GM10248 (cell line): Measurements from ENCODE around the gene SRGAP3.

Source experiments
- CTCF ChIA-PET: fragments of 300-600 bp; sonication (Branson Sonifier 250); formaldehyde crosslinking; extraction: SDS; loops from one replicate; lab custom pipeline; 2021; ENCODE audit warnings: antibody characterized with exemption; lab: Yijun Ruan, JAX
- POLR2A ChIA-PET: fragments of 350-650 bp; sonication (Branson Sonifier 250); formaldehyde crosslinking; extraction: SDS; loops from one replicate; lab custom pipeline; 2020; ENCODE audit warnings: antibody characterized with exemption; lab: Yijun Ruan, JAX
- DNase-seq: peaks from one replicate; pipeline ENCODE4 v3.0.0; 2012; ENCODE audit errors: extremely low spot score
- TF ChIP-seq, protein P1 (sequence below): IDR thresholded peaks from 2 replicates; pipeline ENCODE4 v1.5.1; 2012; ENCODE audit warnings: mild to moderate bottlenecking, low read depth; ENCODE audit errors: extremely low read depth, missing control alignments, control extremely low read depth

Gene SRGAP3

DNA sequence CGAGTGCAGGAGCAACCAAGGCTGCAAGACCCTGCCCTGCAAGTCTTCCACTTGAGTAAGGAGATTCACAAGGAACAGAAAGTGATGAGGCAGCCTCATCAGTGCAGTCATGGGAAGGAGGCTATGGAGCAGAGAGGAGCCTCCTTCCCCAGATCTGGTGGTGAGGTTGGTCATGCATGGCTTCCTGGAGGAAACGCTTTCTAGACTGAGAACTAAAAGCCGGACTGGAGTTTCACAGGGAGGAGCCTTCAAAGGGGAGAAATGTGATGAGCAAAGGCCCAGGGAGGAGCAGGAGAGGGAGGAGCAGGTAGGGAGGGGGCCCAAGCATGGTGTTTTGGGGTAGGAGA is 139.9 kb downstream of the SRGAP3 start:
- no peak for DNase-seq
- CTCF ChIA-PET, result no interaction called here
- TF ChIP-seq, protein P1, sequence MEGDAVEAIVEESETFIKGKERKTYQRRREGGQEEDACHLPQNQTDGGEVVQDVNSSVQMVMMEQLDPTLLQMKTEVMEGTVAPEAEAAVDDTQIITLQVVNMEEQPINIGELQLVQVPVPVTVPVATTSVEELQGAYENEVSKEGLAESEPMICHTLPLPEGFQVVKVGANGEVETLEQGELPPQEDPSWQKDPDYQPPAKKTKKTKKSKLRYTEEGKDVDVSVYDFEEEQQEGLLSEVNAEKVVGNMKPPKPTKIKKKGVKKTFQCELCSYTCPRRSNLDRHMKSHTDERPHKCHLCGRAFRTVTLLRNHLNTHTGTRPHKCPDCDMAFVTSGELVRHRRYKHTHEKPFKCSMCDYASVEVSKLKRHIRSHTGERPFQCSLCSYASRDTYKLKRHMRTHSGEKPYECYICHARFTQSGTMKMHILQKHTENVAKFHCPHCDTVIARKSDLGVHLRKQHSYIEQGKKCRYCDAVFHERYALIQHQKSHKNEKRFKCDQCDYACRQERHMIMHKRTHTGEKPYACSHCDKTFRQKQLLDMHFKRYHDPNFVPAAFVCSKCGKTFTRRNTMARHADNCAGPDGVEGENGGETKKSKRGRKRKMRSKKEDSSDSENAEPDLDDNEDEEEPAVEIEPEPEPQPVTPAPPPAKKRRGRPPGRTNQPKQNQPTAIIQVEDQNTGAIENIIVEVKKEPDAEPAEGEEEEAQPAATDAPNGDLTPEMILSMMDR, result no peak
- POLR2A ChIA-PET, result no interaction called here

DNA sequence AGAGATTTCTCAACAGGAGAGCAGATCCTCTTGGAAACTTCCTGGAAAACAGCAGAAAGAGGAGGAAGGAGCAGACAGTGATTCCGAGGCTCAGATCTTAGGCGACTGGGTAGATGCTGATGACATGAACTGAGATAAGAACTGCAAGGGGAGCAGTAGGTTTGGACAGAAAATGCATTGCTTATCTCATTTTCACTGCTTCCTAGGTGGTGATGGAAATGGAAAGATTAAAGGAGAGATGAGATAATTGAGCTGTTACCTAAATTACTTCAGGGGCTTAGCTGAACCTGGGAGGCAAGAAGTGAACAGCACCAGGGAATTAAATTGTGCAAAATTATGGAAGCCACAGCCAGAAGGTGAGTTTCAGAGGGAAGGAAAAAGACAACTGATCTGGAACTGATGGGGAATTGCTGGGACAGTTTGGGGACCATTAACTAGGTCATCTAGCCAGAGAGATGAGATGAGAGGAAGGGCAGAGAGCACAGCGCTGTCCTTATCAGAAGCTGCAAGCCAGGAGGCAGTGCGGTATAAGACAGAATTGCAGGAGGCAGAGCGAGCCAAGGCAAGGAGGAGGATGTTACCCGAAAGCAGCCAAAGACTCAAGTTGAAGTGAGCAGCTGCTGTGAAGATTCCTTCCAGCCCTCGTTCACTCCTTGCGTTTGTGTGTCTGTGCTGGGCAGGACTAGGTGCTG is 140.4 kb downstream of the SRGAP3 start:
- TF ChIP-seq, protein P1, result no peak
- DNase-seq, result no peak
- CTCF ChIA-PET, result no interaction called here
- POLR2A ChIA-PET, result interaction anchor here (0.6 kb wide), 1 partner anchor 147 kb away, joined by 3 read pairs; no protein-coding TSS in a partner anchor

DNA sequence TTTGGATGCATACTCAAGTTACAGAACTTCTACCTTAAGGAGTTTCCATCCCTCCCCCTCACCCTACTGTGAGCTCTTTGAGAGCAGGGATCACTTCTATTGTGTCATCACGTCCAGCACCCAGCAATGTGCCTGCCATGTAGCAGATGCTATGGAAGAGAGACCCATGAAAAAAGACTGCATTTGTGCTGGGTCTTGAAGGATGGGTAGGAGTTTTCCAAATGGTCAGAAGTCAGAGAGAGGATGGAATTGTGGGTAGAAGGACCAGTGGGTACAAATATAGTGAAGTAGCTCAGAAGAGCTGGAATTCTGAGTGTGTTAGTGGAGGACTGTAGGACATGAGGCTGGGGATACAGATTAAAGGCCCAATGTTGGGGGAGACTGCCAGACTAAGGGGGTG is 141.7 kb downstream of the SRGAP3 start:
- no peak for DNase-seq
- TF ChIP-seq, protein P1, result no peak
- POLR2A ChIA-PET, result no interaction called here
- CTCF ChIA-PET, result interaction anchor here (1.3 kb wide), 1 partner anchor 8 kb away, joined by 3 read pairs; no protein-coding TSS in a partner anchor

DNA sequence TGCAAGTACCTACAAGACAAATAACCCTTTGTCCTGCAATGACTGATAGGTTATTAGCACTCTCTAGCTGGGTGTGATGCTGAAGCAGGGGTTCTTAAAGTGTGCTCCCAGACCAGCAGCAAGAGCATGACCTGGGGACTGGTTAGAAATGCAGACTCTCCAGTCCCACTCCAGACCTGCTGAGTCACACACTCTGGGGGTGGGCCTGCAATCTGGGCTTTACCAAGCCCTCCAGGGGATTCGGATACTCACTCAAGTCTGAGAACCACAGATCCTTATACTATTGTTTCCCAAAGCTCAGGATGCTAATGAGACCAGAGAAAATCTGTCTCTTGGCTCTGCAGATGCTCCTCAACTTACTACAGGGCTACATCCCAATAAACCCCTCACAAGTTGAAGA is 144.0 kb downstream of the SRGAP3 start:
- TF ChIP-seq, protein P1, result no peak
- ChIA-PET CTCF (interaction anchor here (1.0 kb wide), 2 partner anchors 8 to 17 kb away, joined by 3 read pairs; no protein-coding TSS in a partner anchor), POLR2A (no interaction called here)
- DNase-seq, result no peak

DNA sequence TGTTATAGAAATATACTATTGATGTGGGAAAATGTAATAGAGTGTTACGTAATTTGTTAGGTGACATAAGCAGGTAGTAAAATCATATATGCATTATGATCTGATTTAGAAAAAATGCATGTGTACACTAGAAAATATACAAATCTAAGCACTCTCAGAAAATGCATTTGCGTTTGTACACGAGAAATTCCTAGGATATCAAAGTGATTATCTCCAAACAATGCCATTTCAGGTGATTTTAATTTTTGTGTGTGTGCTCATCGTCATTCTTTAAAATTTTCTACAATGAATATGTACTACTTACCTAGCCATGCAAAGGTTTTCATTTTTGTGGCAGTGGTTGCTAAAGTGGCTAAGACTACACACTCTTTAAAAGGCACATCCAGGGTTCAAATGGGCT is 145.3 kb downstream of the SRGAP3 start:
- TF ChIP-seq, protein P1, result no peak
- CTCF ChIA-PET, result interaction anchor here (1.2 kb wide), 1 partner anchor 18 kb away, joined by 3 read pairs; no protein-coding TSS in a partner anchor
- POLR2A ChIA-PET, result no interaction called here
- no peak for DNase-seq

DNA sequence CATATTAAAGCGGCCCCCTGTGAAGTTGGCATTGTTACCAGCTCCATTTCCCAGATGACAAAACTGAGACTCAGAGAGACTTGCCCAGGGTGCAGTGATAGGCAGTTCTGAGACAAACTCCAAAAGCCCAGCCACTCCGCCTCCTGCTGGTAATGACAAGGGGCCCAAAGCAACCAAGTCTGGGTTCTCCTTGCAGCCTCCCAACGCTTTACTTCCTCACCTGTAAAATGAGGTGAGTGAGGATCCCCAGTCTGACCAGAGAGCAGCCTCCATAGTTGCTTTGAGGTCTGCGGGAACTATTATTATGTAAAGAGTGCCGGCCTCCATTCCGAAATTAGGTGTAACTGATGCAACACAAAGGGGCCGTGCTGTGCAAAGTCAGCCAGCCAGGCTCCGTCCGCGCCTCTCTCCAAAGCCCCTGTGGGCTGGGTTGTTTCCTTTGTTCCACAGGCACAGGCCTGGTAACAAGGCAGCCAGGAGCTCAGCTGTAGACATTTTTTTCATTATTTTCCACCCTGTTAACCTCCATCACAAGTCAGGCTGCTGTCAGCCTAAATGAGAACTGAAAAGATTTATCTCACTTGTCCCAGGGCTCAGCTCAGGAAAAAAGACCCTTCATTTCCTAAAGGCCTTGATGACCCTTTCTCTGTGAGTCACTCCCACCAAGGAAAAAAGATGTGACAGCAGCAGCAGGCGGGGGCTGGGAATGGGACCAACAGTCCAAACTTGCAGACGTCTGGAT is 147.0 kb downstream of the SRGAP3 start:
- TF ChIP-seq, protein P1, result no peak
- no peak for DNase-seq
- ChIA-PET POLR2A (no interaction called here), CTCF (interaction anchor here (1.1 kb wide), 1 partner anchor 14 kb away, joined by 3 read pairs; no protein-coding TSS in a partner anchor)
